GM21723 (cell line): Measurements from ENCODE around the gene IGFL1.
"Not testable (repeated sequence)": the region's sequence is repeated elsewhere in the genome, so short reads cannot be mapped to it uniquely, and the experiment has no call there.

Source experiments
- ATAC-seq: cut with Tn5 transposase; IDR thresholded peaks from one replicate; pipeline ENCODE4 v1.9.1; 2021; ENCODE audit warnings: mild to moderate bottlenecking, moderate library complexity; ENCODE audit not compliant: unreplicated experiment

IGFL1 gene

DNA sequence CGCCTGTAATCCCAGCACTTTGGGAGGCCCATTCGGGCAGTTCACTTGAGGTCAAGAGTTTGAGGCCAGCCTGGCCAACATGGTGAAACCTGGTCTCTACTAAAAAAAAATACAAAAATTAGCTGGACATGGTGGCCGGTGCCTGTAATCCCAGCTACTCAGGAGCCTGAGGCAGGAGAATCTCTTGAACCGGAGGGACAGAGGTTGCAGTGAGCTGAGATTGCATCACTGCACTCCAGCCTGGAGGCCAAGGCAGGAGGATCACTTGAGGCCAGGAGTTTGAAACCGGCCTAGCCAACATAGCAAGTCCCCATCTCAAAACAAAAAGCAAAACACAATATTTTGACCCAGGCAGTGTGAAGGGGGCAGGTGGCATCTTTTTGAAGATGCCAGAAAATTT lies 35.3 kb downstream of the IGFL1 start:
- ATAC-seq: not testable (repeated sequence)

DNA sequence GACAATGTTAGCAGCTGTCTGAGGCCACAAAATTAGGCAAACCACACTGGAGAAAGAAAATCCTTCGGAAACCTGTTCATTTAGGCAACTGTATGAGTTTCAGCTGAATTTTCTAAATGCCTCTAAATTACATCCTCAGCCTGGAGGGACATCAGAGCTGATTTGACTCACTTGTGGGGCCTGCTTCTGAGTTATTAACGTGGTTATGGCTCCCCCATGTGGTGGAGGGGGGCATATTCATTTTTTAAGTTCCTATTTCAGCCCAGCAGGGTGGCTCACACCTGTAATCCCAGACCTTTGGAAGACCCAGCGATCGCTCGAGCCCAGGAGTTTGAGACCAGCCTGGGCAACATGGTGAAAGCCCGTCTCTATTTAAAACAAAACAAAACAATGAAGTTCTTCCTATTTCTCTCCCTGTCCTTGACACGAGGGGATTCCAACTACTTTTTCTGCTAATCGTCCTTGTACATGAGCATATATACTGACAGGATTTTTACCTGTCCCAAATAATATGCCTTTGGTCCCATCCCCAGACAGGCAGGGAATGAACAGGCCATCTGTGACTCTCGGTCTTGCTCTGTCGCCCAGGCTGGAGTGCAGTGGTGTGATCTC lies 35.8 kb downstream of the IGFL1 start:
- no peak for ATAC-seq

DNA sequence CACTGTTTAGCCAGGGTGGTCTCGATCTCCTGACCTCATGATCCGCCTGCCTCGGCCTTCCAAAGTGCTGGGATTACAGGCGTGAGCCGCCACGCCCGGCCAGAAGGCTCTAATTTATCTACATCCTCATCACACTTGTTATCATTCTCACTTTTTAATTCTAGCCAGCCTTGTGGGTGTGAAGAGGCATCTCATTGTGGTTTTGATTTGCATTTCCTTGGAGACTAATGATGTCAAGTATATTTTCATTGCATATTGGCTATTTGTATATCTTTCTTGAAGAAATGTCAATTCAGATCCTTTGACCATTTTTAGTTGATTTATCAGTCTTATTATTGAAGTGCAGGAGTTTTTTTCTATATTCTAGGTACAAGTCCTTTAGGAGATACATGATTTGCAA lies 39.6 kb downstream of the IGFL1 start:
- no peak for ATAC-seq

DNA sequence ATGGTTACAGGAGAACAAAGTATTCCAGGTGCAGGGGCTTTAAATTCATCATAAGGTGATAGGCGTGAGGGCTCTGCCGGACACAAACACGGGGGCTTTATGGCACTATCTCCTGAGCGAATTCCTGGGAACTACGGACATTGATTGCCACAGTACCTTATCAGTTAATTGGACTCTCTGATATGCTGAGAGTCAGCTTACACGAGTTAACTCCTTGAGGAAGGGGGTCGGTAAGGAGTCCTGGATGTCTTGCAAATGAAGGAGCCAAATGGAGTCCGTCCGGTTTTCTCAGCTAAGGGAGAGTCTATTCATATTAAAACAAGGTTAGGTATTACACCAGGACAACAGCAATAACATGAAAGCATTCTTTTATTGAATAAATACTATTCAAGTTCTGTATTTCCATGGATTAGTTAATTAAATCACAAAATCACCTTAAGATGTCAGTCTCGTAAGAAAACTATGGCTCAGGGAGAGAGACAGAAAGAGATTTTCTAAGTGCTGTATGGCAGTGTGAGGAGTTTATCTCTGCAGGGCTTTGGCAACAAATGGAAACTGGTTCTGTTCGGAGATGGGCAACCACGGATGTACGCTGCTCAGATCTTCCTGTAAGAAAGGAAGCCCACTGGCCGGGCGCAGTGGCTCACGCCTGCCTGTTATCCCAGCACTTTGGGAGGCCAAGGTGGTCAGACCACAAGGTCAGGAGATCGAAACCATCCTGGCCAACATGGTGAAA lies 41.1 kb downstream of the IGFL1 start:
- no peak for ATAC-seq

DNA sequence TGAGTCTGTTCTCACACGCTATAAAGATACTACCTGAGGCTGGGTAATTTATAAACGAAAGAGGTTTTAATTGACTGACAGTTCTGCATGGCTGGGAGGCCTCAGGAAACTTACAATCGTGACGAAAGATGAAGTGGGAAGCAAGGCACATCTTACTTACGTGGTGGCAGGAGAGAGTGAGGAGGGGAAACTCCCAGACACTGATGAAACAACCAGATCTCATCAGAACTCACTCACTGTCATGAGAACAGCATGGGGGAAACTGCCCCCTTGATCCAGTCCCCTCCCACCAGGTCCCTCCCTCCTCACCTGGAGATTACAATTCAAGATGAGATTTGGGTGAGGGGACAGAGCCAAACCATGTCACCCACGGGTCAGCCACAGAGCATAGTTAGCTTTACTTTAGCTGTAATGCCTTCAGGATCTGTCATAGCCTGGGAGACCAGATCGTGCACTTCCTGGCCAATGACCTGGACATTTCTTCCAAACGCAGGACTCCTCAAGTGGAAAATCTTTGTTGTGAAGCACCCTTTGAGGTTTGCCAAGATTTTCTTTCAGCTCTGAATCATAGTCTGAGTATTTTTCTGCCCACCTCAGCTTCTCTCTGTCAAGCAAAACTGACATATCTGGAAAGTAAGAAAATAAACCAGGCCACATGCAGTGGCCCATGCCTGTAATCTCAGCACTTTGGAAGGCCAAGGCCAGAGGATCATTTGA lies 42.1 kb downstream of the IGFL1 start:
- no peak for ATAC-seq

DNA sequence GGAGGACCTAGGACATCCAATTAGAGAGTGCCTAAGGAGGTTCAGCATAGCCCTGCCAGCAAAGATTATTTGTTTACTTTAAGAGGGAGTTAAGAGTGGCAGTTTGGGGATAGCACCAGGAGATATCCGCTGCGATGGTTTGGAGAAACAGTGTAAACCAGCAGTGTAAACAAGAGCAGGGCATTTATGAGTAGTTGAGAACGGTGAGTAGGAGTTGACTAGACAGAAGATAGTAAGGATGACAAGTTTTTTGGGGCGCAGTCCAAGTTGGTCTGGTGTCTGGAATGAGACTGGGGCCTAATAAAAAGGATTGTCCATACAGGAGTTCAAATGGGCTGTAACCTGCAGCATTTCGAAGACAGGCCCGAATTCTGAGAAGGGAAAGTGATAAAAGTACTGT lies 44.4 kb downstream of the IGFL1 start:
- ATAC-seq: not testable (repeated sequence)

DNA sequence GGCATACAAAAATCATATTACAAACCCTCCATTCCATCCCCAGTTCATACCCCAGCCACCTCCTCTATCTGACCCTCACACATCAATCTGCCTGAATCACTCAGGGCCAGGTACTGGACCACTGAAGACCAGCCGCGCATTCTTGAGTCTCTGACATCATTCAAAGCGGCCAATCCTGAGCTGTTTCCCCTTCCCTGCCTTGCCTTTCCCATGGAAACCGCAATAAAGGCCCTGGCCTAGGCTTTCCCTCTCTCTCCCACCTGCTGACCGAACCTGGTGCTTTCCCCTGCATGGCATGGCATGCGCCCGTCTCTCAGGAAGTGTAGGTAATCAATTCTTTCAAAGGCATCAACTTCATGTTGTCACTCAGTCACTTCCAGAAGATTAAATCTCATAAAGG lies 49.6 kb downstream of the IGFL1 start:
- ATAC-seq: no peak
